Measurements from ENCODE around the gene TBX1.
"Not testable (repeated sequence)": the region's sequence is repeated elsewhere in the genome, so short reads cannot be mapped to it uniquely, and the experiment has no call there.

The TBX1 gene

DNA sequence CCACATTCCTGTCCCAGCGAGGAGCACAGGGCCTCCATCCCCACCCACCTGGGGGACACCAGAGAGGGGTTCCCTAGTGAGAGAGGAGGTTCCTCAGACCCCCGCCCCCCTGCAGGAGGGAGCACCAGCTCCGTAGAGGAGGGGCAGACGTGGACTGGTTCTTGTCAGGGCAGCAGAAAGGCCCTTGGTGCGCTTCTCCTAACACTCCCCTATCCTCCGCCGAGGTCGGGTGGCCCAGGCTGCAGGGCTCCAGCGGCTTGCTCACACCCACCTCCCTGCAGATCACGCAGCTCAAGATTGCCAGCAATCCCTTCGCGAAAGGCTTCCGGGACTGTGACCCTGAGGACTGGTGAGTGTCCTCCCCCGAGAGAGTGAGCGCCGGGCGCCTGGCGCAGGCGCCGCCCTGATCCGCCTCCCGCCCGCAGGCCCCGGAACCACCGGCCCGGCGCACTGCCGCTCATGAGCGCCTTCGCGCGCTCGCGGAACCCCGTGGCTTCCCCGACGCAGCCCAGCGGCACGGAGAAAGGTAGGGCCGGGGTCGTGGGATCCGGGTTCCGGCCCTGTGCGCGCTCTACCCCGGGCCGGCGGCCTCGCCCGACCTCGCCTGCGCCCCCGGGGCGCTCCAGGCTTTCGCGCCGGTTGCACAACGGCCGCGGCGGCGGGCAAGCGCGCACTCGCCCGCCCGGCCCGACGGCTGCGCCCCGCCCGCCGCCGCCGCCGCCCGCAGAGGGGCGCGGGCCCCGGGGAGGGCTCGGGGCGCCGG, 5.1 kb downstream of the TBX1 start:
- DNase-seq (ENCODE audit: low read depth) = no peak

DNA sequence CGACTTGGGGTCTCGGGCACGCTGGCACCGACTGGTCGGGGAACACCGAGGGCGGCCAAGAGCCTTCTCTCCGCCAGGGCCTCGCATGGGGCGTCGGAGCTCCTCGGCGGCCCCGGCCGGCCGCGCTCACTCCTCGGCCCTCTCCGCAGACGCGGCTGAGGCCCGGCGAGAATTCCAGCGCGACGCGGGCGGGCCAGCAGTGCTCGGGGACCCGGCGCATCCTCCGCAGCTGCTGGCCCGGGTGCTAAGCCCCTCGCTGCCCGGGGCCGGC, 5.6 kb downstream of the TBX1 start:
- no peak for DNase-seq (ENCODE audit: low read depth)

DNA sequence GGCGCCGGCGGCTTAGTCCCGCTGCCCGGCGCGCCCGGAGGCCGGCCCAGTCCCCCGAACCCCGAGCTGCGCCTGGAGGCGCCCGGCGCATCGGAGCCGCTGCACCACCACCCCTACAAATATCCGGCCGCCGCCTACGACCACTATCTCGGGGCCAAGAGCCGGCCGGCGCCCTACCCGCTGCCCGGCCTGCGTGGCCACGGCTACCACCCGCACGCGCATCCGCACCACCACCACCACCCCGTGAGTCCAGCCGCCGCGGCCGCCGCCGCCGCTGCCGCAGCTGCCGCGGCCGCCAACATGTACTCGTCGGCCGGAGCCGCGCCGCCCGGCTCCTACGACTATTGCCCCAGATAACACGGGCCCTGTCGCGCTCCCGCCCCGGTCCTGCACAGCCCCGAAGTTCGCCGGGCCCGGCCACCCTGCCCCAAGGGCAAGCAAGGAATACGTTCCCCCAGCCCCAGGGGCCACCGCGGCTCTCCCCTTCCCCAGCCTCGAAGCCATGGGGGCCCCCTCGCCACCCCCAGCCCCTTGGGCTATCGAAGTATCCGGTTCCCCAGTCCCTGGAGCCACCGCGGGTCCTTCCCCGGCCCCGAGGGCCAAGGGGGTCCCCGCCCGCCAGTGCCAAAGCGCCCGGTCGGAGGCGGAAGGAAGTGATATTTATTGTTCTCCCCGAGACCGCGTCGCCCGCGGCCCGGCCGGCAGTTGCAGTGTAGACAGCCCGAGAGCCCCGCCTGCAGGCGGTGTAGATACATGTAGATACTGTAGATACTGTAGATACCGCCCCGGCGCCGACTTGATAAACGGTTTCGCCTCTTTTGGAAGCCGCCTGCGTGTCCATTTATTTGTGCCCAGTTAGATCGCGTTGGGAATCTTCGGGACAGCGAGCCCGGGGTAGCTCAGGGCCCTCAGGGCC, 6.2 kb downstream of the TBX1 start:
- no peak for DNase-seq (ENCODE audit: low read depth)

DNA sequence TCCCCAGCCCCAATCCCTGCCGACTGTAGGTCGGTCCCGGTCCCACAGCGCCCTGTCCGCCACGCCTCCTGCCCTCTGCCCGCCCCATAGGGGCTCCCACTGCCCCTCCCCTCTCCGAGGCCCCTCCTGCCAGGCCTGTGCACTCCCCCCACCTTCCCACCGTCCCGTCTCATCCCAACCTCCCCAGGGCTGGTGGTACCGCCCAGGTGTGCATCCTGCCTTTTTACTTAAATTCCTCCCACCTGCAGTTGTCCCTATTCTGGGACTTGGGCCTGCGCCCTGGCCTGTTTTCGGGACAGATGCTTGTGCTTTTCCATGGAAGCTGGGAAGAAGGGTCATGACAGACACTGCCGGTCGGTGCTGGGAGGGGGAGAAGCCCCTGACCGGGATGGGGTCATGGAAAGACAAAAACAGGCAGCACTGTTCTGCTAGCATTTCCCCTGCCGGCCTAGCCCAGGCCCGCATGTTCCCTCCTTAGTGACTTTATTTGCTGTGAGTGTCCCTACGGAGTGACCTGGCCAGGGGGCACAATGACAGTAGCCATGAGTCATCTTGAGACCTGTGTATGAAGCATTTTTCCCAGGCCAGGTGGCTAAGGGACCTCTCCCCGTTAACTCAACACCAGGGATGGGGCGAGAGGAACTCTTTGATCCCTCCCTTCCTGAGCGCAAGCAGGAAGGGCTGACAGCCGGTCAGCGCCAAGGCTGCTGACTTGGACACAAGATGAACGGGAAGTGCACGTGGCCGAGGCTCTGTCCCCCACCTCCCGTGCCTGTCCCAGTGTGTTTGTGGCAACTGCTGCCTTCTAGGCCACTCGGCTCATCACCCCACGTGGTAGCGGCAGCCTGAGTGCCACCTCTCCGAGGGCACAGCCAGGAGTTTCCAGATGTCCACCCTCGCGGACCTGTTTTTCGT, 7.1 kb downstream of the TBX1 start:
- DNase-seq (ENCODE audit: low read depth) = no peak

DNA sequence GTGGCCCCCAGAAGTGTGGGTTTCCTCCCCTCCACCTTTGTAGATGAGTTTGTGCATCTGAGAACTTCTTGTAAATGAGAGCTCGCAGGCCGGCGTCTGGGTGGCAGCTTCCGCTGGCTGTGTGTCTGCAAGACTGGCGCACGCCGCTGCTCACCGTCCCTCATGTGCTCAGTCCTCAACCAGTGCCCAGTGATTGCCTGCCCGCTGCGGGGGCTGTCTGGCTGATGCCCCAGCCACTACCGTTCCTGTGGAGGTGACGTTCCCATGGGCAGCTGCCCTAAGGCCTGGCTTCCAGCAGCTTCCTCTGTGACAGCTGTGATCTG, 8.8 kb downstream of the TBX1 start:
- no peak for DNase-seq (ENCODE audit: low read depth)

DNA sequence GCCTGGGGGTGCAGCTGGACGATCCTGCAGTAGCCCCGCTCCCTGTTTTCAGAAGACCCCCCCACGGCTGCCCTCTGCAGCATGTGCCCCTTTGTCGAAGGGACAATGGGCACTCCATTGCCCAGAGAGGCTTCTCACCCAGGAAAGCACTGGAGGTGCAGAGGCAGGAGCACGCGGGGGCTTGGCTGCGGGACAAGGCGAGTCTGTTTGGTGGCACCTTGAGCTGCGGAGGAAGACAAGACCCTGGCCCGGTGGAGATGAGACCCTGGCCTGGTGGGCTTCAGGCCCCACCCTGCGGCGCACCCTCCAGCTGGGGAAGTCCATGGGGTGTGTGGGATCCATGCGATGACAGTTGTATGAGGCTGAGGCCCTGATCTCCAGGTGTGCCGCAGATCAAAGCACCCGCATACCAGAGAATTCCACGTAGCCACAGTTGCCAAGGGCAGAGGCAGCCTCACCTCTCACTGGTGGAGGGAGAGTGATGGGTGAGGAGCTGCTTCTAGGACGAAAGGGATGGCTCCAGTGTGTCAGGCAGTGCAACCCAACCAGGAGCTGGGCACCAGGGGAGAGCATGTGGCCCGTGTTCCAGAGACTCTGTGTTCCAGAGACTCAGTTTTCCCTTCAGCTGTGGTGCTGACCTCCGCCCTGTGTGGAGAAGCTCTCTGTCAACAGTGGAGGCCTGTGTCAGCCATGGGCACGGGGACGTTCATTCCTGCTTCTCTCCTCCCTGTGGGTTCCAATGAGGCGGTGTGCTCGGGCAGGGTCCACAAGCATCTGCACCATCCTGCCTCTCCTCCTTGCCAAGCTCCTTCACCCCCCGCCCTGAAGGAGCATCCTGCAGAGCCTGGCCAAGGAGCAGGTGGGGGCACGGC, 10.0 kb downstream of the TBX1 start:
- no peak for DNase-seq (ENCODE audit: low read depth)

DNA sequence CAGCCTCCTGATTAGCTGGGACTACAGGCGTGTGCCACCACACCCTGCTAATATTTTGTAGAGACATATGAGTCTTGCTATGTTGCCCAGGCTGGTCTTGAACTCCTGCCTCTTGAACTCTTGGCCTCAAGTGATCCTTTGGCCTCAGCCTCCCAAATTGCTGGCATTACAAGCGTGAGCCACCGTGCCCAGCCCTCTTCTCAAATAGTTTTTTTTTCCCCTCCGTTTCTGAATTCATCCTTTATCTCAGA, 11.8 kb downstream of the TBX1 start:
- DNase-seq (ENCODE audit: low read depth) = no peak

DNA sequence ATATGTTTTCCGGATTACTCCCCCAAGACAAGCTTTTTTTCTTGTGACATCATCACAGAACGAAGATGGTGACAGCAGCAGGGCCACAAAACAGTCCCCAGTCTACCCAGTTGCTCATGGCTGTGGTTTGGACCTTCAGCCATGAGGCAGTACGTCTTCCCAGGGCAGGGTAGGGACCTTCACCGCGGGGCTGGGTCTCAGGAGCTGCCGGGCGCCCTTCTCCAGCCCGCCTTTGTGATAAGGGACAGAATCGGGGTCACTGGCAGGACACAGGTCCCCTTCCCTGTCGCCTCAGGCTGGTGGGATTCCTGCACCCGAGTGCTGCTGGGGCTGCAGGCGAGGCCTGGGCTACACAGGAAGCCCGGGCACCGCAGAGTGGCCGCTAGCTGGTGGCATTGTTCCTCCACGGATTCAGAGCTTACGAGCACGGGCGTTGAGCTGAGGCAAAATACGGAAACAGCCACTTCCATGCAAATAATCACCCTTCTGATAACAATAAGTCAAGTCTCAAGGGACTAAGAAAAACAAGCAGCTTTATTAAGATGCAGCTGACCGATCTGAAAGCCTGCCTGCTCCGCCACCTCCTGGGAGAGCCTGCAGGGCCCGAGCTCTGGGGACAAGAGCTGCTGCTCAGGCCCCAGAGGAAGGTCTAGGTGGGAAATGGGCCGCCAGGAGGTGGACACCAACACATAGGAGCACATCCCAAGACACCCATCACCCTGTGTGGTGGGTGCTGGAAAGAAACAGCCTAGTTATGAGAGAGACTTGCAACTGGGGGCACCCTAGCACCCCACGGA, 12.3 kb downstream of the TBX1 start:
- DNase-seq (ENCODE audit: low read depth) = no peak

DNA sequence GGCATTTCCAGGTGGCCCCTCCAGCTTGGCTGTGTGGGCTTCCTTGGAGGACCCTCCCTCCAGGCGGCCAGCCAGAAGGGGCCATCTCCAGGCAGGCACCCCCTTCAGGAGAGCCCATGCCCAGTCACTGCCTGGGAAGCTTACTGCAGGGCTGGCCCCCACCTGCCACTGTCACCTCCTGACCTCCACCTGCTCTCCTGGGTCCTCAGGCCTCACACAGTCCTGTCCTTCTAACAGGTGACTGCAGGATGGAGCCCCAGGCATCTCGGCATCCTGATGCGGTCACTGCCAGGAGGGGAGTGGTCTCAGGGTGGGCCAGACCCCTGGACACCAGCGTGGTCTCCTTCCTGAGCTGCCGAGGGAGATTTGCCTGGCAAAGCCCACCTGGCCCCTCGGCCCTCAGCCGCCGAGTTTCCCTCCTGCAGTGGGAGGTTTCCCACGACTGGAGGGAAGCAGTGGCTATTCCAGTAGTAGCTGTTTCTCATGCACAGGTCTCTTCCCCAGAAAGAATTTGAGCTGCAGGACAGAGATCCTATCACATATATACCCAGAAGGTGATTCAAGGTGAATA, 13.0 kb downstream of the TBX1 start:
- no peak for DNase-seq (ENCODE audit: low read depth)

DNA sequence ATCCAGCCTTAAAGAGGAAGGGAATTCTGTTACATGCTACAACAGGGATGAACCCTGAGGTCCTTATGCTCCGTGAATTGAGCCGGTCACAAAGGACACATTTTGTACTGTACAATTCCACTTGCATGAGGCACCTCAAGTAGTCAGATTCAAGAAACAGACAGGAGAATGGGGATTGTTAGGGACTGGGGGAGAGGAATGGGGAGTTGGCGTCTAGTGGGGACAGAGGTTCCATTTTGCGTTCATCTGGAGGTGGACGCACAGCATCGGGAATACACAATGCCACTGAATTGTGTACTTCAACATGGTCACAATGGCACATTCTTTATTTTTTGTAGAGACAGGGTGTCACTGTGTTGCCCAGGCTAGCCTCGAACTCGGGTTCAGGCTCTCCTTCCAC, 14.1 kb downstream of the TBX1 start:
- DNase-seq (ENCODE audit: low read depth) = no peak

DNA sequence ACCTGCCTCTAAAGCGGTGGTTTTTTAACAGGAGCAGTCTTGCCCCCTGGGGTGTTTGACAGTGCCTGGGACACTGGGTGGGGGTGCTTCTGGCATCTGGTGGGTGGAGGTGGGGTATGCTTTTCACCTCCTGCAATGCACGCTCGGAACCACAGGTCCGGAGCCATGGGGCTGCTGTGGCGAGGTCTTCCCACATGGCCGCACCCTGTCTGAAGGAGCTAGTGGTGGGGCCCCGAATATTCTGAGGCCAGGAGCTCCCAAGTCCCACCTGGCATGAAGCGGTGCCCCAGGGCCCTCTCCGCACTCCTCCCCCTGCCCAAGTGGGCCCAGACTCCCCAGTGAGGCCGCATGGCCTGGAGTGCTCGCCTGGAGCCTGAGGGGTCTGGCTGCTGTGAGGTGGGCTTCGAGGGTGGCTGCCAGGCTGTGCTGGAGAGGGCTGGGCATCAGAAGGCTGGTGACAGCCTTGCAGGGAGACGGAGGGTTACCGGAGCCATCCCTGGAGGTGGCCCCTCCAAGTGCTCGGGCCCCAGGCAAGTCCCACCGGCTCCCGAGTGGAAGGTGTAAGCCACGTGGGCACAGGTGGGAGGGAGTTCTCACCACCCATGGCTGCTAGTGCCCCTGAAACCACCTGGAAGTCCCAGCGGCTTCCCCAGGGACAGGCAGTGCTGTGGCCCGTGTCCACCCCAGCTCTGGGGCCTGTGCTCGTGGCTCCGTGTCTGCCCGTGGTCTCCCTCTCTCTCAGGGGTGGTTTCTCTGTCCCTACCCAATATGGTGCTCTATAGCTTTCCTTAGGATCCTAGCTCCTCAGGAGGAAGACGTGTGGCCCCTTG, 15.1 kb downstream of the TBX1 start:
- no peak for DNase-seq (ENCODE audit: low read depth)

DNA sequence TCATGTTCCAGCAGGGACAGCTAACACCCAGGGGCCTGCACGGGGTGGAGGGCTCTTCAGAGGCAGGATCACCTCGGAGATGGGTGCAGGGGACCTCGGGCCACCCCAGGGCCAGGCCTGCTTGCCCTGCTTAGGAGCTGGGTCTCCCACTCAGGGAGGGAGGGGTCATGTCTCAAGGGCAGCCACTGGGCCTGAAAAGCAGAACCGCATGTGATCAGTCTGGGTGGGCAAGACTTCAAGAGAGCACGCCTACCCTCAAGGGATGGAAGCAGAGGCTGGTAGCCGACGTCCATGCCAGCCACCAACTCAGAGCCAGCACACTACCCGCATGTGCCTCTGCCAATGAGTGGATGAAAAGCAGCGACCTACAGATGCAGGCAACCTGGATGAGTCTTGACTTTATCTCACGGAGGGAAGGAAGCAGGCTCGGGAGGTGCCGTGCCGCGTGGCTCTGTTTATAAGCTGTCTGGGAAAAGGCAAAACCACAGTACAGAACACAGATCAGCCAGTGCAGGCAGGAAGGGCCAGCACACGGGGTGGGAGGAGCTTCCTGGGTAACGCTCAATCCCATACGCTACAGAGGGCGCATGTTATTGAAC, 16.0 kb downstream of the TBX1 start:
- DNase-seq (ENCODE audit: low read depth) = no peak

DNA sequence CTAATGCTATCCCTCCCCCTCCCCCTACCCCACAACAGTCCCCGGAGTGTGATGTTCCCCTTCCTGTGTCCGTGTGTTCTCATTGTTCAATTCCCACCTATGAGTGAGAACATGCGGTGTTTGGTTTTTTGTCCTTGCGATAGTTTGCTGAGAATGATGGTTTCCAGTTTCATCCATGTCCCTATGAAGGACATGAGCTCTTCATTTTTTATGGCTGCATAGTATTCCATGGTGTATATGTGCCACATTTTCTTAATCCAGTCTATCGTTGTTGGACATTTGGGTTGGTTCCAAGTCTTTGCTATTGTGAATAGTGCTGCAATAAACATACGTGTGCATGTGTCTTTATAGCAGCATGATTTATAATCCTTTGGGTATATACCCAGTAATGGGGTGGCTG, 16.6 kb downstream of the TBX1 start:
- not testable (repeated sequence) for DNase-seq (ENCODE audit: low read depth)

DNA sequence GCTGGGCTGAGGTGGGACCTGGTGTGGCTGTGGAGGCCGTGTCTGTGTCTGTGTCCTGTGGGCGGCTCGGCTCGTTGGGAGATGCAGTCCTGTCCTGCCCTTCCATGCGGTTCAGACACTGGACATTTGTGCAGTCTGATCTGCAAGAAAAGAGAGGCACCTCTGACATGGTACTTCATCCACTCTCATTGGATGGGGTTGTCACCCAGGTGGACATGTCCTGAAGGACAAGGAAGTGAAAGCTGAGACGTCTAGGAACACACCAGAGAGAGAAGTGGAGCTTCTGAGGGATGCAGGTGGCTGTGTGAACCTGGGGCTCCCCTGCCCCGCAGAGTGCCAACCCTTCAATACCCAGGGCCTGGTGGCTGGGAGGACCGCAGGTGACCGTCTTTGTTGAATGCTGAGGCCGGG, 18.4 kb downstream of the TBX1 start:
- DNase-seq (ENCODE audit: low read depth) = no peak

DNA sequence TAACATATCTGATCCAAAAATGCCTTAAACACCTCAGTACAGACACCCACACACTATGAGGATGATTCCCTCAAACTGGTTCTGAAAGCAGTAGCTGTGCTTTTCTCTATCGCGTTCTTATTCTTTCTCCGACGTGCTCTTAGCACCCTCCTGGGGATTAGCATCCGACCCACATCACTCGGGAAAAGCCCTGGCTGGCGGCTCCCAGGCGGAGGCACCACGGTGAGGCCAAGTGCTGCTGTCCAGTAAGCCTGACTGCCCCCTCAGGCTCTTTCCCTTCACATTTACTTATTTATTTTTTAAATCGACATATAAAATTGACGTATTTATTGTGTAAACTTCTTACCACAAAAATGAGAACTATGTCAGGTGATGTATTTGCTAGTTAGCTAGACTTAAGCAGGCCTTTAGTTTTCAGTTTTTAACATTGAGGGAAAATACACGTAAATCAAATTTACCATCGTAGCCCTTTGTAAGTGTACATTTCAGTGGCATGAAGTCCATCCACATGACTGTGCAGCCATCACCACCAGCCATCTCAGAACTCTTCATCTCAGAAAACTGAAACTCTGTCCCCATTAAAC, 19.2 kb downstream of the TBX1 start:
- no peak for DNase-seq (ENCODE audit: low read depth)

DNA sequence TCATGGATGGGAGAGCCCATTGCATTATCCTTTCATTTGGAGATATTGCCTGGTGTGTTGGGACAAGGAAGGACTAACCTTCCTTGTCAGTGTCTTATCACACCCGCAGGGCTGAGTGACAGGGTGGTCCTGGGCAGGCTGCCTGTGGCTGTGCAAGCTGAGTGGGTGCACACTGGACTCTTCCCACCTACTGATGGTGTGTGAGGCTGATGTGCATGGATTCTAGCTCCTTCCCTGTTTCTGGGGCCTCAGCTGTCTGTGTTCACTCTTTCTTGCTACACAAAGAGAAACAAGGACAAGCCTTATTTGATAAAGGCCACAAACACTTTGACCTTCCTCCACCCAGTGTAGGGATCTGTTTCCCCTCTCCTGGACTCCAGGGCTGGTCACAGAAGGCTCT, 22.0 kb downstream of the TBX1 start:
- DNase-seq (ENCODE audit: low read depth) = no peak

DNA sequence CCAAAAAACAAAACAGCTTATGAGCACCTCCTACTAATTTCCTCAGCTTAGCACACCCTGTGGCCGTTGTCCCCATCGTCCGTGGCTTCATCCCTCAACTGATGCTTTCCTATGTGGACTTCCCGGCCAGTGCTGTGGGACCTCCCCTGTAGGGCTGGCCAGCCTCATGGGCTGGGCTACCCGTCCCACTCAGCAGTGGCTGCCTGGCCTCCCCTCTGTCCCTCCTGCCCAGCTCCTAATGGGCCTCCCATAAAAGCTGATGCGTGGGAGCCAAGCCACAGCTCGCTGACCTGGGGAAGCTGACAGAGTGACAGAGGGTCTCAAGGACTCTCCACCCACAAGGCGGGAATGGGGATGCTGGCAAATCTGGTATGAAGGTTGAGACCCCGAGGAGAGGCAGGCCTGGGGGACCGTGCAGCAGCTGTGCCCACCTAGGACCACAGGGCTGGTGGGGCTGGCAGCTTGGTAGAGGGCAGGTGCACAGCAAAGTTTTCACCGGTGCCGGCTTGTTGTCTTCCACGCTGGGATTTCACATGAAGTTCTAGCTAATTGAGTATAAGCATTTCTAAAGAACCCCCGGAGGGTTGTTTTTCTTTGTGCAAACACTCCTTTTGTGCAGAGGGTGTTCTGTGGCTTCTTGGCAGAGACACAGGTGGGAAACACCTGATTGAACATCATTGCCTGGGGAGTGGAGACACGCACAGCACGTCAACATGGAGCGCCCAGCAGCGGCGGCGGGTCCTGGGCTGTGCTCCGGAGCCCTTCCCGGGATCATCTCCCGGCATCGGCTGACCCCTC, 23.2 kb downstream of the TBX1 start:
- DNase-seq (ENCODE audit: low read depth) = no peak
